IMR-90 (cell line): ENCODE measurements around the gene SIK1. TPM values are rescaled to one million over a fixed set of nuclear protein-coding genes. Genes with fewer than 3 reads are reported as not detected.

Source experiments
- ATAC-seq: fragments of 200-7000 bp; cut with Tn5 transposase; 2 replicates; pipeline ENCODE4 v1.9.1; 2020; ENCODE audit warnings: low read depth, mild to moderate bottlenecking, moderate library complexity
- BruUV-seq: library from RNA; stranded (reverse); fragments of 400-500 nt; replicated peaks from 2 replicates; lab custom pipeline; 2021; lab: Mats Ljungman, UMichigan
- CTCF ChIA-PET: fragments of 300-600 bp; formaldehyde crosslinking; extraction: SDS; loops from one replicate; lab custom pipeline; 2021; ENCODE audit warnings: antibody characterized with exemption; lab: Yijun Ruan, JAX
- POLR2A ChIA-PET: fragments of 300-600 bp; sonication (Branson Sonifier 250); formaldehyde crosslinking; loops from one replicate; lab custom pipeline; 2022; ENCODE audit warnings: antibody characterized with exemption; ENCODE audit not compliant: unreplicated experiment; lab: Charles Lee
- DNase-seq: peaks from one replicate; pipeline ENCODE4 v3.0.0; 2013
- H2AFZ ChIP-seq: replicated peaks from 2 replicates; pipeline ENCODE3; 2013; ENCODE audit warnings: low read length, mild to moderate bottlenecking; ENCODE audit not compliant: poor library complexity
- H2AK5ac ChIP-seq: 2 replicates; pipeline ENCODE4 v1.6.1; 2013; ENCODE audit warnings: low read depth, low read length, inconsistent platforms
- H2AK9ac ChIP-seq: replicated peaks from 2 replicates; pipeline ENCODE3; 2013; ENCODE audit warnings: mild to moderate bottlenecking, low read depth, low read length, moderate library complexity; ENCODE audit not compliant: poor library complexity
- H2BK120ac ChIP-seq: 2 replicates; pipeline ENCODE4 v1.6.1; 2013; ENCODE audit warnings: low read depth, low read length, inconsistent platforms
- H2BK15ac ChIP-seq: 3 replicates; pipeline ENCODE4 v1.6.1; 2013; ENCODE audit warnings: low read depth, low read length, inconsistent platforms
- H2BK20ac ChIP-seq: 2 replicates; pipeline ENCODE4 v1.6.1; 2013; ENCODE audit warnings: low read depth, mild to moderate bottlenecking, inconsistent platforms, low read length, moderate library complexity
- H2BK5ac ChIP-seq: 2 replicates; pipeline ENCODE4 v1.6.1; 2013; ENCODE audit warnings: mild to moderate bottlenecking, low read depth, low read length, inconsistent platforms; ENCODE audit not compliant: poor library complexity, severe bottlenecking
- H3K14ac ChIP-seq: replicated peaks from 2 replicates; pipeline ENCODE4 v1.6.1; 2013; ENCODE audit warnings: low read depth, low read length, inconsistent platforms
- H3K18ac ChIP-seq: 2 replicates; pipeline ENCODE4 v1.6.1; 2013; ENCODE audit warnings: low read depth, low read length, control low read depth
- H3K23ac ChIP-seq: 2 replicates; pipeline ENCODE4 v1.6.1; 2013; ENCODE audit warnings: low read depth, low read length, inconsistent platforms
- H3K27ac ChIP-seq: 2 replicates; pipeline ENCODE4 v1.5.1; 2013; ENCODE audit warnings: mild to moderate bottlenecking, control low read depth, low read length; ENCODE audit not compliant: insufficient read depth
- H3K27me3 ChIP-seq: 2 replicates; pipeline ENCODE4 v1.6.1; 2013; ENCODE audit warnings: low read length; ENCODE audit not compliant: control insufficient read depth, insufficient read depth
- H3K36me3 ChIP-seq: 2 replicates; pipeline ENCODE4 v1.6.1; 2013; ENCODE audit warnings: low read length, mixed read lengths; ENCODE audit not compliant: control insufficient read depth, insufficient read depth
- H3K4ac ChIP-seq: 2 replicates; pipeline ENCODE4 v1.6.1; 2013; ENCODE audit warnings: low read depth, low read length, inconsistent platforms
- H3K4me1 ChIP-seq: 2 replicates; pipeline ENCODE4 v1.6.1; 2013; ENCODE audit warnings: low read length, mixed read lengths; ENCODE audit not compliant: control insufficient read depth, insufficient read depth
- H3K4me2 ChIP-seq: 2 replicates; pipeline ENCODE4 v1.6.1; 2013; ENCODE audit warnings: low read depth, mild to moderate bottlenecking, control low read depth, low read length, moderate library complexity
- H3K4me3 ChIP-seq: 2 replicates; pipeline ENCODE4 v1.5.1; 2013; ENCODE audit warnings: low read depth, mild to moderate bottlenecking, control low read depth, low read length, moderate library complexity; ENCODE audit not compliant: insufficient read depth
- H3K56ac ChIP-seq: 2 replicates; pipeline ENCODE4 v1.6.1; 2013; ENCODE audit warnings: low read length, inconsistent platforms; ENCODE audit not compliant: insufficient read depth; ENCODE audit errors: extremely low read depth
- H3K79me1 ChIP-seq, 2 experiments: 2 replicates each; pipeline ENCODE4 v1.6.1; 2013; ENCODE audit warnings: low read length in 2 of 2, inconsistent platforms in 1 of 2, low read depth in 1 of 2
- H3K9ac ChIP-seq: 2 replicates; pipeline ENCODE4 v1.6.1; 2013; ENCODE audit warnings: low read depth, low read length, control low read depth
- H3K9me1 ChIP-seq: 2 replicates; pipeline ENCODE4 v1.6.1; 2013; ENCODE audit warnings: low read length, inconsistent platforms; ENCODE audit not compliant: insufficient read depth
- H3K9me3 ChIP-seq: 2 replicates; pipeline ENCODE4 v1.6.1; 2013; ENCODE audit warnings: low read length; ENCODE audit not compliant: control insufficient read depth, insufficient read depth
- H4K20me1 ChIP-seq: 2 replicates; pipeline ENCODE4 v1.6.1; 2013; ENCODE audit warnings: low read length, inconsistent platforms; ENCODE audit not compliant: insufficient read depth
- H4K5ac ChIP-seq: 2 replicates; pipeline ENCODE4 v1.6.1; 2013; ENCODE audit warnings: mild to moderate bottlenecking, low read depth, low read length, control low read depth
- H4K8ac ChIP-seq, 2 experiments: 2 replicates each; pipeline ENCODE4 v1.6.1; 2013; ENCODE audit warnings: low read depth in 2 of 2, low read length in 2 of 2, control low read depth in 1 of 2, inconsistent platforms in 1 of 2
- H4K91ac ChIP-seq: 2 replicates; pipeline ENCODE4 v1.6.1; 2013; ENCODE audit warnings: low read depth, low read length, inconsistent platforms; ENCODE audit not compliant: insufficient read depth
- BHLHE40 ChIP-seq: fragments of 150-350 bp; IDR thresholded peaks from 2 replicates; pipeline ENCODE4 v1.6.1; 2016; ENCODE audit warnings: mild to moderate bottlenecking, low read depth, low read length
- CEBPB ChIP-seq: IDR thresholded peaks from 2 replicates; pipeline ENCODE4 v1.6.1; 2012; ENCODE audit warnings: low read depth, low read length, improper control_type of control experiment
- CHD1 ChIP-seq: IDR thresholded peaks from 2 replicates; pipeline ENCODE4 v1.6.1; 2012; ENCODE audit warnings: low read depth, low read length, improper control_type of control experiment
- FOS ChIP-seq: fragments of 150-350 bp; IDR thresholded peaks from 2 replicates; pipeline ENCODE4 v1.6.1; 2016; ENCODE audit warnings: low read depth, low read length
- MAFK ChIP-seq: IDR thresholded peaks from 2 replicates; pipeline ENCODE4 v1.6.1; 2012; ENCODE audit warnings: low read depth, low read length, improper control_type of control experiment
- MAZ ChIP-seq: IDR thresholded peaks from 2 replicates; pipeline ENCODE4 v1.6.1; 2012; ENCODE audit warnings: low read depth, mild to moderate bottlenecking, low read length, improper control_type of control experiment, moderate library complexity, borderline replicate concordance
- MXI1 ChIP-seq: IDR thresholded peaks from 2 replicates; pipeline ENCODE4 v1.6.1; 2012; ENCODE audit warnings: low read depth, mild to moderate bottlenecking, low read length, moderate library complexity, borderline replicate concordance
- NFE2L2 ChIP-seq: fragments of 150-350 bp; IDR thresholded peaks from 2 replicates; pipeline ENCODE4 v1.6.1; 2016; ENCODE audit warnings: low read depth, mild to moderate bottlenecking, low read length
- POLR2A ChIP-seq: IDR thresholded peaks from 2 replicates; pipeline ENCODE4 v1.6.1; 2012; ENCODE audit warnings: mild to moderate bottlenecking, low read depth, low read length
- RAD21 ChIP-seq: IDR thresholded peaks from 2 replicates; pipeline ENCODE4 v1.6.1; 2012; ENCODE audit warnings: low read length, improper control_type of control experiment
- RCOR1 ChIP-seq: IDR thresholded peaks from 2 replicates; pipeline ENCODE4 v1.6.1; 2012; ENCODE audit warnings: mild to moderate bottlenecking, low read length, improper control_type of control experiment; ENCODE audit not compliant: insufficient replicate concordance
- RFX5 ChIP-seq: IDR thresholded peaks from 2 replicates; pipeline ENCODE4 v1.8.0; 2012; ENCODE audit warnings: low read depth, mild to moderate bottlenecking, low read length, moderate library complexity
- SMC3 ChIP-seq: fragments of 150-350 bp; IDR thresholded peaks from 2 replicates; pipeline ENCODE4 v1.6.1; 2016; ENCODE audit warnings: low read depth, mild to moderate bottlenecking, antibody characterized with exemption, low read length, moderate library complexity
- whole genome bisulfite sequencing, 2 experiments: methylation state at CpG; one replicate each; pipeline versions ENCODE4 v1.1.5 to v1.1.7; 2013; ENCODE audit warnings: missing lambda C conversion rate in 2 of 2; ENCODE audit not compliant: insufficient read length in 1 of 2; ENCODE audit errors: extremely low coverage in 2 of 2; 5-methylcytosine and 5-hydroxymethylcytosine counted together
- dilution Hi-C: fragments of 300-500 bp; cut with HindIII; formaldehyde crosslinking; loops from one replicate; pipeline ENCODE4 v1.14.3; 2018; ENCODE audit warnings: low sequenced_read_pairs; ENCODE audit not compliant: unreplicated experiment
- in situ Hi-C: fragments of 300-500 bp; cut with MboI; formaldehyde crosslinking; loops from 3 replicates; pipeline ENCODE4 v1.14.3; 2019; ENCODE audit warnings: low sequenced_read_pairs, inconsistent platforms, mixed read lengths
- intact Hi-C: fragments of 100-400 bp; cut with micrococcal nuclease; formaldehyde crosslinking; loops from 2 replicates; pipeline ENCODE4 v1.10.0; 2022
- polyA plus RNA-seq, 3 experiments: library from polyadenylated mRNA; depleted of rRNA; stranded (reverse); fragments of >200 nt; gene quantifications; 2 replicates each; pipeline ENCODE4 v1.2.3, GENCODE V29; 2012; ENCODE audit warnings: low replicate concordance in 1 of 3
- total RNA-seq: library from RNA; depleted of rRNA; stranded (reverse); fragments of >200 nt; gene quantifications from 2 replicates; pipeline ENCODE4 v1.2.3, GENCODE V29; 2012
- TF ChIP-seq, protein P1 (sequence below): fragments of 150-350 bp; IDR thresholded peaks from 2 replicates; pipeline ENCODE4 v1.6.1; 2016; ENCODE audit warnings: low read depth, mild to moderate bottlenecking, low read length, moderate library complexity, borderline replicate concordance
- TF ChIP-seq, protein P2 (sequence below): fragments of 150-350 bp; IDR thresholded peaks from 2 replicates; pipeline ENCODE4 v1.6.1; 2017; ENCODE audit warnings: mild to moderate bottlenecking, antibody characterized with exemption, low read length, low read depth
- TF ChIP-seq, protein P3 (sequence below): conservative IDR thresholded peaks from 2 replicates; pipeline ENCODE4 v1.5.1; 2012; ENCODE audit warnings: mild to moderate bottlenecking, low read depth, low read length, improper control_type of control experiment

The SIK1 gene
- total and polyA plus RNA-seq, 2 of the 4 experiments (the other 2 are of a cell fraction) = 0.54 to 1.9 TPM

DNA sequence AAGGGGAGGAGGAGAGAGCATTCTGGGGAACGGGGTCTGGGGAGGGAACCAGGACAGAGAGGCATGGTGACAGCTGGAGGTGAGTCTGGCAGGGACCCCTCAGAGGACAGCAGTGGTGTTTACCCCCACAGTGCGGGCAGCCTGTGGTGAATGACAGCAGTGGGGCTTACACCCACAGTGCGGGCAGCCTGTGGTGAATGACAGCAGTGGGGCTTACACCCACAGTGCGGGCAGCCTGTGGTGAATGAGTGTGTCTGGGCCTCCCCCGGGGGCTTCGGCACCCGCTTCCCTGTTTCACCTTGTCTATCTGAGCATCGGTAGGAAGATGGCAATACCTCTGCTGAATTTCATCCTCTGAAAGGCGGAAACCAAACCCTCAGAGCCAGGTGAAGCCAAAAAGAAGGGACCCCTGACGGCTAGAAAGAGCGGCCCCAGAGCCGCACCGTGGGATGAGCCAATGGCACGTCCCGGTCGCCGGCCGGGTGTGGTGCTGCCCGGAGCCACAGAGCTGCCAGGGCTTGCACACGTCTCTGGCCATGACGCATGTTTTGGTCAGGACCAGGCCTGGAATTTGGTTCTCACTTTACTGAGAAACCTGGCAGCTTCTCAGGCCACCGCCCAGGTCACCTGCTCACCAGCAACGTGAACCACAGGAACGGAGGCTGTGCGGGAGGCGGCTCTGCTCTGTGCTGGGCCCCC lies 54.1 kb downstream of the SIK1 start:
- H3K9me3 ChIP-seq = no peaks in the 10 kb centered on the region
- H2BK120ac ChIP-seq = no peak overlapping the region
- no TSS peak for BruUV-seq
- intact Hi-C loops (no loop called here), in situ Hi-C loops (no loop called here), dilution Hi-C loops (no loop called here)
- H2AFZ ChIP-seq = no peak overlapping the region
- no peak overlapping the region for H3K9ac ChIP-seq
- H2BK5ac ChIP-seq = no peak overlapping the region
- no peak overlapping the region for H2AK5ac ChIP-seq
- H3K9me1 ChIP-seq = peaks cover 3% of the 10 kb centered on the region; the same call in 1 of the 2 replicates
- no peak overlapping the region for H3K18ac ChIP-seq
- no peaks in the 10 kb centered on the region for H3K79me1 ChIP-seq
- no peak overlapping the region for H3K4me3 ChIP-seq
- no peaks in the 10 kb centered on the region for H4K20me1 ChIP-seq
- H3K4me1 ChIP-seq = no peaks in the 10 kb centered on the region
- DNase-seq (no peak), ATAC-seq (no peak)
- no peak overlapping the region for H4K8ac ChIP-seq
- no peak overlapping the region for H3K4me2 ChIP-seq
- H3K36me3 ChIP-seq = no peaks in the 10 kb centered on the region
- WGBS, 2 experiments = 94% methylated on average over 17 of the region's 26 CpGs; no CpG with 5 or more reads in 1 of the 2 experiments
- H3K23ac ChIP-seq = no peak overlapping the region
- CTCF ChIA-PET = no interaction called here
- no peak overlapping the region for H3K27ac ChIP-seq
- no peak overlapping the region for H2BK15ac ChIP-seq
- no peak overlapping the region for H3K4ac ChIP-seq
- no peak overlapping the region for H4K91ac ChIP-seq
- POLR2A ChIA-PET = no interaction called here
- no peak overlapping the region for H4K5ac ChIP-seq
- no peak overlapping the region for H2AK9ac ChIP-seq
- H3K56ac ChIP-seq = no peak overlapping the region
- TF ChIP-seq CEBPB (no peak), POLR2A (no peak), SMC3 (no peak), MXI1 (no peak), RCOR1 (no peak), FOS (no peak), CHD1 (no peak), RFX5 (no peak), RAD21 (no peak), BHLHE40 (no peak), MAFK (no peak), MAZ (no peak), NFE2L2 (no peak)
- TF ChIP-seq, protein P1, sequence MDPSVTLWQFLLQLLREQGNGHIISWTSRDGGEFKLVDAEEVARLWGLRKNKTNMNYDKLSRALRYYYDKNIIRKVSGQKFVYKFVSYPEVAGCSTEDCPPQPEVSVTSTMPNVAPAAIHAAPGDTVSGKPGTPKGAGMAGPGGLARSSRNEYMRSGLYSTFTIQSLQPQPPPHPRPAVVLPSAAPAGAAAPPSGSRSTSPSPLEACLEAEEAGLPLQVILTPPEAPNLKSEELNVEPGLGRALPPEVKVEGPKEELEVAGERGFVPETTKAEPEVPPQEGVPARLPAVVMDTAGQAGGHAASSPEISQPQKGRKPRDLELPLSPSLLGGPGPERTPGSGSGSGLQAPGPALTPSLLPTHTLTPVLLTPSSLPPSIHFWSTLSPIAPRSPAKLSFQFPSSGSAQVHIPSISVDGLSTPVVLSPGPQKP = no peak
- TF ChIP-seq, protein P2, sequence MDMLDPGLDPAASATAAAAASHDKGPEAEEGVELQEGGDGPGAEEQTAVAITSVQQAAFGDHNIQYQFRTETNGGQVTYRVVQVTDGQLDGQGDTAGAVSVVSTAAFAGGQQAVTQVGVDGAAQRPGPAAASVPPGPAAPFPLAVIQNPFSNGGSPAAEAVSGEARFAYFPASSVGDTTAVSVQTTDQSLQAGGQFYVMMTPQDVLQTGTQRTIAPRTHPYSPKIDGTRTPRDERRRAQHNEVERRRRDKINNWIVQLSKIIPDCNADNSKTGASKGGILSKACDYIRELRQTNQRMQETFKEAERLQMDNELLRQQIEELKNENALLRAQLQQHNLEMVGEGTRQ = no peak
- TF ChIP-seq, protein P3, sequence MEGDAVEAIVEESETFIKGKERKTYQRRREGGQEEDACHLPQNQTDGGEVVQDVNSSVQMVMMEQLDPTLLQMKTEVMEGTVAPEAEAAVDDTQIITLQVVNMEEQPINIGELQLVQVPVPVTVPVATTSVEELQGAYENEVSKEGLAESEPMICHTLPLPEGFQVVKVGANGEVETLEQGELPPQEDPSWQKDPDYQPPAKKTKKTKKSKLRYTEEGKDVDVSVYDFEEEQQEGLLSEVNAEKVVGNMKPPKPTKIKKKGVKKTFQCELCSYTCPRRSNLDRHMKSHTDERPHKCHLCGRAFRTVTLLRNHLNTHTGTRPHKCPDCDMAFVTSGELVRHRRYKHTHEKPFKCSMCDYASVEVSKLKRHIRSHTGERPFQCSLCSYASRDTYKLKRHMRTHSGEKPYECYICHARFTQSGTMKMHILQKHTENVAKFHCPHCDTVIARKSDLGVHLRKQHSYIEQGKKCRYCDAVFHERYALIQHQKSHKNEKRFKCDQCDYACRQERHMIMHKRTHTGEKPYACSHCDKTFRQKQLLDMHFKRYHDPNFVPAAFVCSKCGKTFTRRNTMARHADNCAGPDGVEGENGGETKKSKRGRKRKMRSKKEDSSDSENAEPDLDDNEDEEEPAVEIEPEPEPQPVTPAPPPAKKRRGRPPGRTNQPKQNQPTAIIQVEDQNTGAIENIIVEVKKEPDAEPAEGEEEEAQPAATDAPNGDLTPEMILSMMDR = no peak
- peaks cover 4% of the 10 kb centered on the region; the same call in 1 of the 2 replicates for H3K27me3 ChIP-seq
- no peak overlapping the region for H3K14ac ChIP-seq
- H2BK20ac ChIP-seq = no peak overlapping the region
